RWPE2 (cell line): Measurements from ENCODE around the gene ATP6V0A1.

ENCODE experiments used
- ATAC-seq: fragments of 200-7000 bp; cut with Tn5 transposase; 3 replicates; pipeline ENCODE4 v1.9.1; 2021; ENCODE audit warnings: low read depth
- DNase-seq: peaks from one replicate; pipeline ENCODE4 v3.0.0-alpha.2; 2020; ENCODE audit warnings: low spot score
- H3K27ac ChIP-seq: fragments of 450-650 bp; 2 replicates; pipeline ENCODE4 v1.5.1; 2017; ENCODE audit warnings: mild to moderate bottlenecking; ENCODE audit not compliant: poor library complexity, severe bottlenecking
- H3K27me3 ChIP-seq: fragments of 250-450 bp; sonication (Bioruptor Pico); 2 replicates; pipeline ENCODE4 v1.5.1; 2021; ENCODE audit warnings: mild to moderate bottlenecking, moderate library complexity; ENCODE audit not compliant: insufficient read depth, poor library complexity, severe bottlenecking
- H3K36me3 ChIP-seq: fragments of 250-450 bp; sonication (Bioruptor Pico); 2 replicates; pipeline ENCODE4 v1.5.1; 2020; ENCODE audit warnings: low read depth, mild to moderate bottlenecking, moderate library complexity
- H3K4me1 ChIP-seq: fragments of 250-450 bp; sonication (Bioruptor Pico); 2 replicates; pipeline ENCODE4 v1.5.1; 2021; ENCODE audit warnings: mild to moderate bottlenecking, moderate library complexity; ENCODE audit not compliant: insufficient read depth, poor library complexity, severe bottlenecking
- H3K4me3 ChIP-seq: fragments of 250-450 bp; sonication (Bioruptor Pico); 2 replicates; pipeline ENCODE4 v1.5.1; 2021; ENCODE audit warnings: mild to moderate bottlenecking, moderate library complexity; ENCODE audit not compliant: severe bottlenecking
- H3K9me3 ChIP-seq: fragments of 250-450 bp; sonication (Bioruptor Pico); 2 replicates; pipeline ENCODE4 v1.5.1; 2021; ENCODE audit warnings: mild to moderate bottlenecking, moderate library complexity; ENCODE audit not compliant: severe bottlenecking
- TF ChIP-seq, protein P1 (sequence below): fragments of 450-650 bp; IDR thresholded peaks from one replicate; pipeline ENCODE4 v1.5.1; 2017; ENCODE audit warnings: mild to moderate bottlenecking, moderate library complexity; ENCODE audit not compliant: poor library complexity, severe bottlenecking

ATP6V0A1 gene

DNA sequence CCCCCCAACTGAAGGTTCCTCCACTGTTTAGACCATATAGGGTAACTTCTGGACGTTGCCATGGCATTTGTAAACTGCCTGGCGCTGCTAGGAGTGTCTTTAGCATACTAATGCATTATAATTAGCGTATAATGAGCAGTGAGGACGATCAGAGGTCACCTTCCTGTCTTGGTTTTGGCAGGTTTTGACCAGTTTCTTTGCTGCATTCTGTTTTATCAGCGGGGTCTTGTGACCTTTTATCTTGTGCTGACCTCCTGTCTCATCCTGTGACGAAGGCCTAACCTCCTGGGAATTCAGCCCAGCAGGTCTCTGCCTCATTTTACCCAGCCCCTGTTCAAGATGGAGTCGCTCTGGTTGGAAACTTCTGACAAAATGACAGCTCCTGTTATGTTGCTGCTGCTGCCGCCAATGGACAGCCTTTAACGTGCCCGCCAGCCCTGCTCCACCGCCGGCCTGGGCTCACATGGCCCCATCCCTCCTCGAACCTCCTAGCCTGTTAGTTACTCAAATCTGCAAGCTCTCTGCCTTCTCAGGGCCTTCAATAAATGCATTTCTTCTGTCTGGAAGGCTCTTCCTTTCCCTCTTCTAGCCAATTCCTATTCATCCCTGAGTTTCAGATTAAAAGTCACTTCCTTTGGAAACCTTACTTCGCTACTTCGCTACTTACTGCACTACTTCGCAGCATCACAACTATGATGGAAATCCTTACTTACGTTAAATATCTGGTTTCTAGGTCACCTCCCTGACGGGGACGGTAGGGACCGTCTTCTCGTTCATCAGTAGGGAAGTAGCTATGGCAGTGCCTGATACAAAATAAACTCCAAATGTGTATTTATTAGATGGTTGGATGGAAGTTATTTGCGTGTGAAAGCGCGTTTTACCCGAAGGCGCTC lies 76.7 kb downstream of the ATP6V0A1 start:
- ATAC-seq (no peak), DNase-seq (no peak)
- Histone ChIP-seq H3K27me3 (no peaks in the 10 kb centered on the region), H3K9me3 (no peaks in the 10 kb centered on the region), H3K36me3 (peaks cover 5% of the 10 kb centered on the region; the same call in 1 of the 2 replicates), H3K27ac (peak overlapping the region; percentile 78), H3K4me1 (peaks cover 17% of the 10 kb centered on the region), H3K4me3 (peak overlapping the region; percentile 85)
- TF ChIP-seq, protein P1, sequence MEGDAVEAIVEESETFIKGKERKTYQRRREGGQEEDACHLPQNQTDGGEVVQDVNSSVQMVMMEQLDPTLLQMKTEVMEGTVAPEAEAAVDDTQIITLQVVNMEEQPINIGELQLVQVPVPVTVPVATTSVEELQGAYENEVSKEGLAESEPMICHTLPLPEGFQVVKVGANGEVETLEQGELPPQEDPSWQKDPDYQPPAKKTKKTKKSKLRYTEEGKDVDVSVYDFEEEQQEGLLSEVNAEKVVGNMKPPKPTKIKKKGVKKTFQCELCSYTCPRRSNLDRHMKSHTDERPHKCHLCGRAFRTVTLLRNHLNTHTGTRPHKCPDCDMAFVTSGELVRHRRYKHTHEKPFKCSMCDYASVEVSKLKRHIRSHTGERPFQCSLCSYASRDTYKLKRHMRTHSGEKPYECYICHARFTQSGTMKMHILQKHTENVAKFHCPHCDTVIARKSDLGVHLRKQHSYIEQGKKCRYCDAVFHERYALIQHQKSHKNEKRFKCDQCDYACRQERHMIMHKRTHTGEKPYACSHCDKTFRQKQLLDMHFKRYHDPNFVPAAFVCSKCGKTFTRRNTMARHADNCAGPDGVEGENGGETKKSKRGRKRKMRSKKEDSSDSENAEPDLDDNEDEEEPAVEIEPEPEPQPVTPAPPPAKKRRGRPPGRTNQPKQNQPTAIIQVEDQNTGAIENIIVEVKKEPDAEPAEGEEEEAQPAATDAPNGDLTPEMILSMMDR = no peak

DNA sequence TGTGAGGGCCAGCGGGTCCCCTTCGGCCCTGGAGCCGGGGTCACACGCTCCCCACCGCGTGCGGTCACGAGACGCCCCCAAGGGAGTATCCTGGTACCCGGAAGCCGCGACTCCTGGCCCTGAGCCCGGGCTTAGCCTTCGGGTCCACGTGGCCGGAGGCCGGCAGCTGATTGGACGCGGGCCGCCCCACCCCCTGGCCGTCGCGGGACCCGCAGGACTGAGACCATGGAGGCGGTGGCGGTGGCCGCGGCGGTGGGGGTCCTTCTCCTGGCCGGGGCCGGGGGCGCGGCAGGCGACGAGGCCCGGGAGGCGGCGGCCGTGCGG lies 77.3 kb downstream of the ATP6V0A1 start, which contains the start of gene NAGLU:
Gene NAGLU (plus strand): TSS at position 194 of the 324 bp plus-strand sequence. CDS start 32 bp downstream, at position 226.
- Histone ChIP-seq H3K27me3 (no peaks in the 10 kb centered on the region), H3K9me3 (no peaks in the 10 kb centered on the region), H3K4me3 (peak within 1 kb of the TSS; percentile 85), H3K4me1 (peaks cover 12% of the 10 kb centered on the region), H3K36me3 (peaks cover 5% of the 10 kb centered on the region; the same call in 1 of the 2 replicates), H3K27ac (peak within 1 kb of the TSS; percentile 78)
- TF ChIP-seq, protein P1 = no peak
- ATAC-seq (peak; percentile 77), DNase-seq (peak; percentile 85)

DNA sequence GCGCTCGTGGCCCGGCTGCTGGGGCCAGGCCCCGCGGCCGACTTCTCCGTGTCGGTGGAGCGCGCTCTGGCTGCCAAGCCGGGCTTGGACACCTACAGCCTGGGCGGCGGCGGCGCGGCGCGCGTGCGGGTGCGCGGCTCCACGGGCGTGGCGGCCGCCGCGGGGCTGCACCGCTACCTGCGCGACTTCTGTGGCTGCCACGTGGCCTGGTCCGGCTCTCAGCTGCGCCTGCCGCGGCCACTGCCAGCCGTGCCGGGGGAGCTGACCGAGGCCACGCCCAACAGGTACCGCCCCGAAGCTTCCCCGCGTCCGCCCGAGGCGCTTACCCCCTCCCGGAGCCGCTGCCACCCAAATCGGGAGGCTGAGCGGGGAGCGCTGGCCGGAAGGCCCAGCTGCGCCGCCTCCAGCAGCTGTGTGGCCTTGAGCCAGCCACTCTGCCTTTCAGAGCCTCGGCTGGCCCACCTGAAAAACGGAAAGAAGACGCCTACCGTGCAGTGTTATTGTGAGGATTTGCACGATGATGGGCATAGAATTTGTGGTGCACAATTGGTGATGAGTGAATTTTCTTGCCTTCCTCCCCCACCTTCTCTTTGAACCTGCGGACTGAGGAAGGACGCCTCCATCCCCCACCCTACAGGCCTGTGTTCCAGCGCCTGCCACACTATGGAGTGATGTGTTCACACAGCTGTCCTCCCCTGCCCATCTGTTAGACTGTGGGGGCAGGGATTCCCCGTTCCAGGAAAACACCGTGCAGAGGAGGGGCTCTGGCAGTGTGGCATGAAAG lies 77.9 kb downstream of the ATP6V0A1 start:
- H3K27ac ChIP-seq = peak overlapping the region; percentile 78
- peak; percentile 73 for ATAC-seq
- peak; percentile 83 for DNase-seq
- H3K4me1 ChIP-seq = peaks cover 12% of the 10 kb centered on the region
- H3K27me3 ChIP-seq = no peaks in the 10 kb centered on the region
- TF ChIP-seq, protein P1 = peak; percentile 20
- peak overlapping the region; percentile 85 for H3K4me3 ChIP-seq
- H3K9me3 ChIP-seq = no peaks in the 10 kb centered on the region
- peaks cover 5% of the 10 kb centered on the region; the same call in 1 of the 2 replicates for H3K36me3 ChIP-seq

DNA sequence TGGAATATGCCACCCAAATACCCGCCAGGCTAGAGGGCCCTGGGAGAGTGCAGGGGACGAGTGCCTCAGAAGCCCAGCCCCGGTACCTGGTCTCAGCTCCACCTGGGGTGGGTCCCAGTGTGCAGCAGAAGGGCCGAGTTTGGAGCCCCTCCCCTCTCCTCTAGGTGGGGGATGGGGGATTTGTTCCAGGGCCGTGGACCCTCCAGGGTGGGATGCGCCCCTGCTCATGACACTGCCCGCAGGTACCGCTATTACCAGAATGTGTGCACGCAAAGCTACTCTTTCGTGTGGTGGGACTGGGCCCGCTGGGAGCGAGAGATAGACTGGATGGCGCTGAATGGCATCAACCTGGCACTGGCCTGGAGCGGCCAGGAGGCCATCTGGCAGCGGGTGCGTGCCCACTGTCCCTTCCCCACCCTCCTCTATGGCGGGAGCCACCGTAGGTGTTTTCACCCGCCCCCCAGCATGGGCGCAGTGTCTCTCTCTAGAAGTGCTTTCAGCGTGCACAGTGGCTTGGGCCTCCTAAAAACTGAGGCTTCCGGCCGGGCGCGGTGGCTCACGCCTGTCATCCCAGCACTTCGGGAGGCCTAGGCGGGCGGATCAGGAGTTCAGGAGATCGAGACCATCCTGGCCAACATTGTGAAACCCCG lies 78.6 kb downstream of the ATP6V0A1 start:
- Histone ChIP-seq H3K27ac (peak overlapping the region; percentile 78), H3K9me3 (no peaks in the 10 kb centered on the region), H3K27me3 (no peaks in the 10 kb centered on the region), H3K36me3 (peaks cover 6% of the 10 kb centered on the region), H3K4me3 (peak overlapping the region; percentile 85), H3K4me1 (peaks cover 9% of the 10 kb centered on the region)
- ATAC-seq (no peak), DNase-seq (no peak)
- TF ChIP-seq, protein P1 = no peak
